KG1 (cell line): ENCODE measurements around the gene BBS4.
A peak's percentile ranks its signal among the peaks of the same experiment; 100 is the strongest.
"Not testable (repeated sequence)": the region's sequence is repeated elsewhere in the genome, so short reads cannot be mapped to it uniquely, and the experiment has no call there.

Experiments used
- DNase-seq: peaks from one replicate; lab custom pipeline; 2025; lab: John Stamatoyannopoulos, UW

Gene BBS4

GRCh38 chr15:72700076-72700475, 14.1 kb downstream of the BBS4 start:
- no peak for DNase-seq

GRCh38 chr15:72706266-72706665, 20.3 kb downstream of the BBS4 start:
- DNase-seq: no peak

DNA sequence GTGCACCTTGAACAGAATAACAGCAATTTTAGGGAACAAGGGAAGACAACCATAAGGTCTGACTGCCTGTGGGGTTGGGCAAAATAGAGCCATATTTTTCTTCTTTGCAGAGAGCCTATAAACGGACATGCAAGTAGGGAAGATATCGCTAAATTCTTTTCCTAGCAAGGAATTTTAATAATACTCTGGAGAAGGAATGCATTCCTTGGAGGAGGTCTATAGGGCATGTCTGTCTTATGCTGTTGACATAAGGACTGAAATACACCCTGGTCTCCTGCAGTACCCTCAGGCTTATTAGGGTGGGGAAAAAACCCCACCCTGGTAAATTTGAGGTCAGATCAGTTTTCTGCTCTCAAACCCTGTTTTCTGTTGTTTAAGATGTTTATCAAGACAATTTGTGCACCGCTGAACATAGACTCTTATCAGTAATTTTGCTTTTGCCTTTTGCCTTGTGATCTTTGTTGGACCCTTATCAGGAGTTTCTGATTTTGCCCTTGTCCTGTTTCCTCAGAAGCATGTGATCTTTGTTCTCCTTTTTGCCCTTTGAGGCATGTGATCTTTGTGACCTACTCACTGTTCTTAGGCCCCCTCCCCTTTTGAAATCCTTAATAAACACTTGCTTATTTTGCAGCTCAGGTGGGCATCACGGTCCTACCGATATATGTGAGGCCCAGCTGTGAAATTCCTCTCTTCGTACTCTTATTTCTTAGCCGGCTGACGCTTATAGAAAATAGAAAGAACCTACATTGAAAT, 22.7 kb downstream of the BBS4 start:
- not testable (repeated sequence) for DNase-seq

GRCh38 chr15:72722071-72722696, 36.2 kb downstream of the BBS4 start:
- peak; percentile 23 for DNase-seq

DNA sequence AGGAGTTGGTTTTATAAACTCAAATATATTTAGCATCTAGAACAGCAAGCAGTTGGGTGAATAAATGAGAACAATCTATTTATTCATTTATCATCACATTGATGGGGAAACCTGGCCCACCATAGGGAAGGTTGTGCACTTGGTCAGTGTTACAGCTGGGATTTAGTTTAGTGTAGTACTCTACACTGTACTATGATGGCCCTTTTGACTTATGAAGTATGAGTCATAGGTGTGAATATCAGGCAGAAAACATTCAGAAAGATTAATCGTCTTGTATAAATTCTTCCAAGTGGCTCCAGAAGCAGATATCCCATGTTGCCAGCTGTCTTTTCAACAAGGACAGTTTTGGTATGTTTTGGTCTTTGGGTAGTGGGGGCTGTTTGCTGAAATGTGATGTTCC, 38.0 kb downstream of the BBS4 start:
- DNase-seq: no peak

- DNase-seq: no peak
Observed at GRCh38 chr15:72725446-72725845, 39.4 kb downstream of the BBS4 start.

DNA sequence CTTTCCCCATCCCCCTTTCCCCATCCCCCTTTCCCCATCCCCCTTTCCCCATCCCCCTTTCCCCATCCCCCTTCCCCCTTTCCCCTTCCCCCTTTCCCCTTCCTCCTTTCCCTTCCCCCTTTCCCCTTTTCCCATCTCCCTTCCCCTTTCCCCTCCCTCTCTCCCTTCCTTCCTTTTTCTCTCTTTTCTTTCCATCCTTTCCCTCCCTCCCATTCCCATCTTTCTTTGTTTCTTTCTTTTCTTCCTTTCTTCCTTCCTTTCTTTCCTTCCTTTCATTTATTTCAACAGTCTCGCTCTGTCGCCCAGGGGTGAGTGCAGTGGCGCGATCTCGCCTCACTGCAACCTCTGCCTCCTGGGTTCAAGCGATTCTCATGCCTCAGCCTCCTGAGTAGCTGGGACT, 39.8 kb downstream of the BBS4 start:
- DNase-seq: not testable (repeated sequence)

GRCh38 chr15:72727154-72727553, 41.1 kb downstream of the BBS4 start:
- no peak for DNase-seq

- DNase-seq: not testable (repeated sequence)
Observed at GRCh38 chr15:72728249-72728648, 42.2 kb downstream of the BBS4 start.

DNA sequence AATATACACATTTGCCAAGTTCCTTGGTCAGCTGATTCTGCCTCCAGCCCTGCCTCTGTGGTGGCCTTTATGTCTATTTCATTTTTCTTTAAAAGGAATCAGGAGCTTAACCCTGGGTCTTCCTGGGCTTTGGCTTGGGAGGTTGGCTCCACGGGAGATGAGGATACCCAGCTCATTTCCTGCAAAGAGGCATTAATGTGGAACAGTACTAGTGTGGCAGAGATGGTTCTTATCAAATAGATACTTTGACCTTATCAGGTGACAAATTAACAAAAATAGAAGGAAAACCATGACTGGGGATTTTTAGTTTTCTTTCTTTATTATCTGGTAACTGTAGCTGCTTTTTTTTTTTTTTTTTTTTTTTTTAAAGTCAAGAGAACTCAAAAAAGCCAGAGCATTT, 42.8 kb downstream of the BBS4 start:
- DNase-seq: no peak

GRCh38 chr15:72732086-72732485, 46.1 kb downstream of the BBS4 start:
- DNase-seq: no peak

GRCh38 chr15:72732516-72732915, 46.5 kb downstream of the BBS4 start:
- no peak for DNase-seq

GRCh38 chr15:72733941-72734738, 48.1 kb downstream of the BBS4 start:
- DNase-seq: no peak

DNA sequence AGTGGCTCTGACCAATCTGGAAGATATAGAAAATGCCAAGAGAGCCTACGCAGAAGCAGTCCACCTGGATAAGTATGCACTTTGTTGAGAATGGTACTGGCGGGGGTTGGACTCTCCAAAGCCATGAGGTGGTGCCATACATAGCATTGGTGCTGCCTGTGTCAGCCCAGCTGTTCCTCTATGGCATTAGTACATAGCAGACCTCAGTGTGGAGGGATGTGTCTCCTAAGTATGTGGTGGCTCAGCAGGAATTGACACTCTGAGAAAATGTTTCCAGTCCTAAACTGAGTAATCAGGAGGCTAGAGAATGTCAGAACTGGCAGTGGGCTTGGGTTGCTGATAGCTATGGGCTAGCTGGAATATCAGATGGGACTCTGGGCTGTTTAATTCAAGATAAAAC, 49.1 kb downstream of the BBS4 start:
- no peak for DNase-seq

GRCh38 chr15:72737061-72737460, 51.1 kb downstream of the BBS4 start:
- DNase-seq: no peak

DNA sequence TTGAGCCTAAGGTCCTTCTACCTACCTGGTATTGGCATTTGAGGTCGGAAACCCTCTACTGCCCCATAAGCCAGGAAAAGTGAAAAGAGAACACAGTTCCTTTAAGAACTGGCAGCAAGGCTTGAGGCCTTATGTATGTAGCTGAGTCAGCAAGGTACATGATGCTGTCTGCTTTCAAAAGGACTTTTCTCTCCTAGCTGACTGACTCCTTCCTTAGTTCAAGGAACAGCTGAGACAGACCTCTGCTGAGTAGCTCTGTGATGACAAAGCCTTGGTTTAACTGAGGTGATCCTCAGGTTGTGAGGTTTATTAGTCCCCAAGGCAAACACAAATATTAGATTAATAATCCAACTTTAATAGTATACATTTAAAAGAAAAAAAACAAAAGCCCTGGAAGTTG, 51.7 kb downstream of the BBS4 start:
- DNase-seq: no peak

DNA sequence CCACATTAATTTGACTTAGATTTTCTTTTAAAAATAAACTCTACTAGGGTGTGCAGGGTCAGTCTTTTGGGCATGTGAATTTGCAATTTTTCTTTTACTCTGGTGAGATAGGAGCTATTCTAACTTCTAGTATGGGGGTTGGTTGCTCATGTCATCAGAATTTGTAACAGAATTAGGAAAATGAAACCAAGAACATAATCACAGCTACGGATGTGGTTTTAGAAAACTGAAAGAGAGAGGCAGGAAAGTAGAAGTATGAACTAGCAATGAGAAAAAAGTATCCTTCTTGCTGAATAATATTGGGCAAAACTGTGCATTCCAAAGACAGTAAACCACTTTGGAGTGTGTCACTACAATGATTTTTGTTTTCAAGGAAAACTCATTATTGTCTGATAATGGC, 54.2 kb downstream of the BBS4 start:
- no peak for DNase-seq

- DNase-seq: no peak
Observed at GRCh38 chr15:72749700-72750099, 63.7 kb downstream of the BBS4 start.

DNA sequence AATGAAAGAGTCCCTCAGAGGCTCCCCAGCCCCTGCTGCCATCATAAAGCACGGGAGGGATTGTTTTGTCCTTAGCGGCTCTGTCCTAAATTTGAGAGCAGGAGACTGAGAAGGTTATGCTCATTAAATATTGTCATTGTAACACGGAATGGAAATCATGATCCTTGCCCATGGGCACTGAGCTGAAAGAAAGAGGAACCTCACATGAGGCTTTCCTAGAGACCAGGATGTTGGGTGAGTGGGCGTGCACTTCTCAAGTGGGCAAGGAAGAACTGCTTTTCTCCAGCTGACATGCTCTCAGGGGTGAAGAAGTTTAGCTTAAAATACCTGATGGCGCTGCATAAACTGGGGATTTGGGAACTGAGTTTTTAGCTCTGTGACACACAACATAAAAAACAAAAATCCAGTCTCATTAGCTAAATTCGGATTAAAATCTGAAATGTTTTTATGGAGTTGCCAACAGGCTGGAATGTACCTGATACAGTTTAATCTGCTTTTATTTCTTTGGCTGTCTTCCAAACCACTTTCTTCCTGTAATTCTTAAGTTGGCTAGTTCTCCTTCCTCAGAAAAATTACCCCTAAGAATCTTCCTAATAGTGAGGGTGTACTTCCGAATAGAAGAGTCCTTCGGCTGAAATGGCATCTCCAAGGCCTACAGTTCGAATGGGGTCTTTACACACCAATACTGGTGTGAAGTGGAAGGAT, 65.9 kb downstream of the BBS4 start:
- no peak for DNase-seq

DNA sequence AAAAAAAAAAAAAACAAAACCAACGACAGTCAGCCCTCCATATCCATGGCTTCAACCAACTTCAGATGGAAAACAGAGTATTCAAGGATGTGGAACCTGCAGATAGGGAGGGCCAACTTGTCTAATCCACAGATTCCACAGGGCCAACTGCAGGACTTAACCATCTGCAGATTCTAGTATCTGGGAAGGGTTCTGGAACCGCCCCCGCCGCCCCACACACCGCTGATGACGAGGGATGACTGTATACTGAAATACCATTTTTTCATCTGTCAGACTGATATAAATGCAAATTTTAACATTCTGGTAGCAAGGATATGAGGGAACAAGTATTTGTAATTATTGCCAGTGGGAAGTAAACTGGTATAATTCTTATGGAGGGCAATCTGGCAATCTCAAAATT, 68.1 kb downstream of the BBS4 start:
- DNase-seq: no peak

- no peak for DNase-seq
Observed at GRCh38 chr15:72758182-72758581, 72.2 kb downstream of the BBS4 start.

- DNase-seq: no peak
Observed at GRCh38 chr15:72760590-72761260, 74.7 kb downstream of the BBS4 start.
